IMR-90 (cell line): ENCODE measurements around the gene DCTN1. TPM values are rescaled to one million over a fixed set of nuclear protein-coding genes. Genes with fewer than 3 reads are reported as not detected.

Experiments
- ATAC-seq: fragments of 200-7000 bp; cut with Tn5 transposase; 2 replicates; pipeline ENCODE4 v1.9.1; 2020; ENCODE audit warnings: low read depth, mild to moderate bottlenecking, moderate library complexity
- BruUV-seq: library from RNA; stranded (reverse); fragments of 400-500 nt; replicated peaks from 2 replicates; lab custom pipeline; 2021; lab: Mats Ljungman, UMichigan
- CTCF ChIA-PET: fragments of 300-600 bp; formaldehyde crosslinking; extraction: SDS; loops from one replicate; lab custom pipeline; 2021; ENCODE audit warnings: antibody characterized with exemption; lab: Yijun Ruan, JAX
- POLR2A ChIA-PET: fragments of 300-600 bp; sonication (Branson Sonifier 250); formaldehyde crosslinking; loops from one replicate; lab custom pipeline; 2022; ENCODE audit warnings: antibody characterized with exemption; ENCODE audit not compliant: unreplicated experiment; lab: Charles Lee
- DNase-seq: peaks from one replicate; pipeline ENCODE4 v3.0.0; 2013
- H2AFZ ChIP-seq: replicated peaks from 2 replicates; pipeline ENCODE3; 2013; ENCODE audit warnings: low read length, mild to moderate bottlenecking; ENCODE audit not compliant: poor library complexity
- H2AK5ac ChIP-seq: 2 replicates; pipeline ENCODE4 v1.6.1; 2013; ENCODE audit warnings: low read depth, low read length, inconsistent platforms
- H2AK9ac ChIP-seq: replicated peaks from 2 replicates; pipeline ENCODE3; 2013; ENCODE audit warnings: mild to moderate bottlenecking, low read depth, low read length, moderate library complexity; ENCODE audit not compliant: poor library complexity
- H2BK120ac ChIP-seq: 2 replicates; pipeline ENCODE4 v1.6.1; 2013; ENCODE audit warnings: low read depth, low read length, inconsistent platforms
- H2BK15ac ChIP-seq: 3 replicates; pipeline ENCODE4 v1.6.1; 2013; ENCODE audit warnings: low read depth, low read length, inconsistent platforms
- H2BK20ac ChIP-seq: 2 replicates; pipeline ENCODE4 v1.6.1; 2013; ENCODE audit warnings: low read depth, mild to moderate bottlenecking, inconsistent platforms, low read length, moderate library complexity
- H2BK5ac ChIP-seq: 2 replicates; pipeline ENCODE4 v1.6.1; 2013; ENCODE audit warnings: mild to moderate bottlenecking, low read depth, low read length, inconsistent platforms; ENCODE audit not compliant: poor library complexity, severe bottlenecking
- H3K14ac ChIP-seq: replicated peaks from 2 replicates; pipeline ENCODE4 v1.6.1; 2013; ENCODE audit warnings: low read depth, low read length, inconsistent platforms
- H3K18ac ChIP-seq: 2 replicates; pipeline ENCODE4 v1.6.1; 2013; ENCODE audit warnings: low read depth, low read length, control low read depth
- H3K23ac ChIP-seq: 2 replicates; pipeline ENCODE4 v1.6.1; 2013; ENCODE audit warnings: low read depth, low read length, inconsistent platforms
- H3K27ac ChIP-seq: 2 replicates; pipeline ENCODE4 v1.5.1; 2013; ENCODE audit warnings: mild to moderate bottlenecking, control low read depth, low read length; ENCODE audit not compliant: insufficient read depth
- H3K27me3 ChIP-seq: 2 replicates; pipeline ENCODE4 v1.6.1; 2013; ENCODE audit warnings: low read length; ENCODE audit not compliant: control insufficient read depth, insufficient read depth
- H3K36me3 ChIP-seq: 2 replicates; pipeline ENCODE4 v1.6.1; 2013; ENCODE audit warnings: low read length, mixed read lengths; ENCODE audit not compliant: control insufficient read depth, insufficient read depth
- H3K4ac ChIP-seq: 2 replicates; pipeline ENCODE4 v1.6.1; 2013; ENCODE audit warnings: low read depth, low read length, inconsistent platforms
- H3K4me1 ChIP-seq: 2 replicates; pipeline ENCODE4 v1.6.1; 2013; ENCODE audit warnings: low read length, mixed read lengths; ENCODE audit not compliant: control insufficient read depth, insufficient read depth
- H3K4me2 ChIP-seq: 2 replicates; pipeline ENCODE4 v1.6.1; 2013; ENCODE audit warnings: low read depth, mild to moderate bottlenecking, control low read depth, low read length, moderate library complexity
- H3K4me3 ChIP-seq: 2 replicates; pipeline ENCODE4 v1.5.1; 2013; ENCODE audit warnings: low read depth, mild to moderate bottlenecking, control low read depth, low read length, moderate library complexity; ENCODE audit not compliant: insufficient read depth
- H3K56ac ChIP-seq: 2 replicates; pipeline ENCODE4 v1.6.1; 2013; ENCODE audit warnings: low read length, inconsistent platforms; ENCODE audit not compliant: insufficient read depth; ENCODE audit errors: extremely low read depth
- H3K79me1 ChIP-seq, 2 experiments: 2 replicates each; pipeline ENCODE4 v1.6.1; 2013; ENCODE audit warnings: low read length in 2 of 2, inconsistent platforms in 1 of 2, low read depth in 1 of 2
- H3K9ac ChIP-seq: 2 replicates; pipeline ENCODE4 v1.6.1; 2013; ENCODE audit warnings: low read depth, low read length, control low read depth
- H3K9me1 ChIP-seq: 2 replicates; pipeline ENCODE4 v1.6.1; 2013; ENCODE audit warnings: low read length, inconsistent platforms; ENCODE audit not compliant: insufficient read depth
- H3K9me3 ChIP-seq: 2 replicates; pipeline ENCODE4 v1.6.1; 2013; ENCODE audit warnings: low read length; ENCODE audit not compliant: control insufficient read depth, insufficient read depth
- H4K20me1 ChIP-seq: 2 replicates; pipeline ENCODE4 v1.6.1; 2013; ENCODE audit warnings: low read length, inconsistent platforms; ENCODE audit not compliant: insufficient read depth
- H4K5ac ChIP-seq: 2 replicates; pipeline ENCODE4 v1.6.1; 2013; ENCODE audit warnings: mild to moderate bottlenecking, low read depth, low read length, control low read depth
- H4K8ac ChIP-seq, 2 experiments: 2 replicates each; pipeline ENCODE4 v1.6.1; 2013; ENCODE audit warnings: low read depth in 2 of 2, low read length in 2 of 2, control low read depth in 1 of 2, inconsistent platforms in 1 of 2
- H4K91ac ChIP-seq: 2 replicates; pipeline ENCODE4 v1.6.1; 2013; ENCODE audit warnings: low read depth, low read length, inconsistent platforms; ENCODE audit not compliant: insufficient read depth
- BHLHE40 ChIP-seq: fragments of 150-350 bp; IDR thresholded peaks from 2 replicates; pipeline ENCODE4 v1.6.1; 2016; ENCODE audit warnings: mild to moderate bottlenecking, low read depth, low read length
- CEBPB ChIP-seq: IDR thresholded peaks from 2 replicates; pipeline ENCODE4 v1.6.1; 2012; ENCODE audit warnings: low read depth, low read length, improper control_type of control experiment
- MAFK ChIP-seq: IDR thresholded peaks from 2 replicates; pipeline ENCODE4 v1.6.1; 2012; ENCODE audit warnings: low read depth, low read length, improper control_type of control experiment
- MAZ ChIP-seq: IDR thresholded peaks from 2 replicates; pipeline ENCODE4 v1.6.1; 2012; ENCODE audit warnings: low read depth, mild to moderate bottlenecking, low read length, improper control_type of control experiment, moderate library complexity, borderline replicate concordance
- NFE2L2 ChIP-seq: fragments of 150-350 bp; IDR thresholded peaks from 2 replicates; pipeline ENCODE4 v1.6.1; 2016; ENCODE audit warnings: low read depth, mild to moderate bottlenecking, low read length
- RCOR1 ChIP-seq: IDR thresholded peaks from 2 replicates; pipeline ENCODE4 v1.6.1; 2012; ENCODE audit warnings: mild to moderate bottlenecking, low read length, improper control_type of control experiment; ENCODE audit not compliant: insufficient replicate concordance
- WGBS, 2 experiments: methylation state at CpG; one replicate each; pipeline versions ENCODE4 v1.1.5 to v1.1.7; 2013; ENCODE audit warnings: missing lambda C conversion rate in 2 of 2; ENCODE audit not compliant: insufficient read length in 1 of 2; ENCODE audit errors: extremely low coverage in 2 of 2; 5-methylcytosine and 5-hydroxymethylcytosine counted together
- dilution Hi-C: fragments of 300-500 bp; cut with HindIII; formaldehyde crosslinking; loops from one replicate; pipeline ENCODE4 v1.14.3; 2018; ENCODE audit warnings: low sequenced_read_pairs; ENCODE audit not compliant: unreplicated experiment
- in situ Hi-C: fragments of 300-500 bp; cut with MboI; formaldehyde crosslinking; loops from 3 replicates; pipeline ENCODE4 v1.14.3; 2019; ENCODE audit warnings: low sequenced_read_pairs, inconsistent platforms, mixed read lengths
- intact Hi-C: fragments of 100-400 bp; cut with micrococcal nuclease; formaldehyde crosslinking; loops from 2 replicates; pipeline ENCODE4 v1.10.0; 2022
- polyA plus RNA-seq, 3 experiments: library from polyadenylated mRNA; depleted of rRNA; stranded (reverse); fragments of >200 nt; gene quantifications; 2 replicates each; pipeline ENCODE4 v1.2.3, GENCODE V29; 2012; ENCODE audit warnings: low replicate concordance in 1 of 3
- total RNA-seq: library from RNA; depleted of rRNA; stranded (reverse); fragments of >200 nt; gene quantifications from 2 replicates; pipeline ENCODE4 v1.2.3, GENCODE V29; 2012

The DCTN1 gene
- total and polyA plus RNA-seq, 2 of the 4 experiments (the other 2 are of a cell fraction), result 136 to 204 TPM

DNA sequence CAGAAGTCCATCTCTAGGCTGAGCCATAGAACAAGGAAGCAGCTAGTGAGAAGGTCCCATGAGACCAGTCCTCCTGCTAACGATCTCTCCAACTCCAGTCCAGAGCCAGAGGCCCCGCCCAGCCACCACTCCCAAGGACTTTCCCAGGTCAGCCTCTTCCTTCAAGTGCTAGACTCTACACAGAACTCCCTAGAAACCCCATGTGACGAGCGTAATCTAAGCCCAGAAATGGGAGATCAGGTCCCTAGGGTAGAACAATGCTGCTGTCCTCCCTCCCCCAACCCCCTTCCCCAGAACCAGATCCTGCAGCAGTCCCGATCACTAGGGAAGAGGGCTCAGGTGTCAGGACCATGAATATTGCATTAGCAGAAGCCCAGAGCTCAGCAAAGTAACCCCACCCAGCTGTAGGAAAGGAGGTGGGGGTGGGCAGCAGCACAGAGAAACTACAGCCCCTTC, 6.9 kb downstream of the DCTN1 start:
- Histone ChIP-seq H2AK9ac (no peak overlapping the region), H3K9me3 (no peaks in the 10 kb centered on the region), H2AK5ac (no peak overlapping the region), H2BK5ac (no peak overlapping the region), H4K20me1 (peaks cover 26% of the 10 kb centered on the region), H4K5ac (no peak overlapping the region), H2BK15ac (no peak overlapping the region), H3K18ac (no peak overlapping the region), H2AFZ (no peak overlapping the region), H4K8ac (no peak overlapping the region), H3K27ac (no peak overlapping the region), H3K4ac (no peak overlapping the region), H3K27me3 (no peaks in the 10 kb centered on the region), H2BK20ac (no peak overlapping the region), H3K14ac (no peak overlapping the region), H3K4me2 (no peak overlapping the region), H3K9ac (no peak overlapping the region), H3K4me1 (peaks cover 3% of the 10 kb centered on the region; the same call in 1 of the 2 replicates), H3K36me3 (peaks cover 52% of the 10 kb centered on the region), H3K79me1 (peaks cover 19 to 58% of the 10 kb centered on the region in 2 experiments), H3K4me3 (no peak overlapping the region), H4K91ac (no peak overlapping the region), H3K56ac (no peak overlapping the region), H2BK120ac (no peak overlapping the region), H3K23ac (no peak overlapping the region), H3K9me1 (peaks cover 6% of the 10 kb centered on the region; the same call in 1 of the 2 replicates)
- ATAC-seq, result no peak
- dilution Hi-C loops, result no loop called here
- no peak for TF ChIP-seq CEBPB
- TF ChIP-seq RCOR1, result no peak
- TF ChIP-seq BHLHE40, result no peak
- TF ChIP-seq MAFK, result no peak
- no peak for TF ChIP-seq MAZ
- no peak for TF ChIP-seq NFE2L2
- no TSS peak for BruUV-seq
- POLR2A ChIA-PET, result no interaction called here
- DNase-seq, result no peak
- intact Hi-C loops, result no loop called here
- CTCF ChIA-PET, result no interaction called here
- in situ Hi-C loops, result no loop called here
- WGBS, 2 experiments, result no CpG with 5 or more reads among the region's 5 CpGs
